Left lung (tissue), 10 donors: ENCODE results near the gene ARTN. TPM values are rescaled to one million over a fixed set of nuclear protein-coding genes. Genes with fewer than 3 reads are reported as not detected.

Experiments
- ATAC-seq: fragments of 200-7000 bp; cut with Tn5 transposase; one replicate; pipeline ENCODE4 v1.9.1; 2020; ENCODE audit warnings: moderate library complexity
- DNase-seq, 4 donors: peaks; one replicate each; pipeline ENCODE4 v3.0.0-alpha.2; 2013 to 2020
- H3K27ac ChIP-seq, 2 donors: fragments of 200-600 bp; sonication (generic) in 1 of 2; one replicate each; pipeline versions ENCODE4 v1.5.0 to v1.8.0; 2020 to 2021
- H3K27me3 ChIP-seq, 2 donors: fragments of 200-600 bp; sonication (generic) in 1 of 2; one replicate each; pipeline versions ENCODE4 v1.5.0 to v1.8.0; 2020 to 2021
- H3K36me3 ChIP-seq, 2 donors: fragments of 200-600 bp; sonication (generic) in 1 of 2; one replicate each; pipeline versions ENCODE4 v1.5.0 to v1.8.0; 2020 to 2021
- H3K4me1 ChIP-seq, 2 donors: fragments of 200-600 bp; one replicate each; pipeline ENCODE4 v1.8.0; 2021
- H3K4me3 ChIP-seq, 2 donors: fragments of 200-600 bp; sonication (generic) in 1 of 2; one replicate each; pipeline versions ENCODE4 v1.5.0 to v1.8.0; 2020 to 2021; ENCODE audit warnings: mild to moderate bottlenecking in 1 of 2
- H3K9me3 ChIP-seq, 2 donors: fragments of 200-600 bp; sonication (generic) in 1 of 2; one replicate each; pipeline versions ENCODE4 v1.5.0 to v1.8.0; 2020 to 2021
- CTCF ChIP-seq, 2 donors: fragments of 200-600 bp; sonication (generic) in 1 of 2; IDR thresholded peaks; one replicate each; pipeline versions ENCODE4 v1.5.0 to v1.8.0; 2021; ENCODE audit warnings: antibody characterized with exemption in 2 of 2
- intact Hi-C, 2 donors: fragments of 100-400 bp; cut with DNase I; formaldehyde crosslinking; loops; one replicate each; pipeline versions ENCODE4 v1.11.2 to v1.14.2; 2022
- polyA plus RNA-seq, 6 donors: library from polyadenylated mRNA; unstranded; fragments of 120-200 nt; gene quantifications; one replicate each; pipeline ENCODE4 v1.2.1, GENCODE V29; 2013; ENCODE audit not compliant: insufficient read length in 6 of 6
- total RNA-seq, 2 donors: library from RNA; stranded (reverse); fragmentation: NEBNext Ultra II Directional; extraction: Animal tissue kit (Norgen Biotek cat#: 25700); gene quantifications; one replicate each; pipeline ENCODE4 v1.2.1, GENCODE V29; 2021
- donor health status: DM: no; HTN: yes; CAD: no.
- donor health status: DM: no; HTN: no; CAD: no.

ARTN gene
- total and polyA plus RNA-seq, 8 donors, result 1.8 to 4.2 (median 2.5) TPM

GRCh38 chr1:43977376-43978263, 44.0 kb downstream of the ARTN start:
- ATAC-seq (no peak), DNase-seq (peak in 1 of 4 donors; percentile 41)
- no peak for TF ChIP-seq CTCF (IDR thresholded peaks at IDR 0.05)
- peaks cover 5 to 32% of the 10 kb centered on the region in 2 donors for H3K36me3 ChIP-seq
- peak overlapping the region in 1 of 2 donors; percentile 87 for H3K4me3 ChIP-seq
- H3K9me3 ChIP-seq, result no peaks in the 10 kb centered on the region
- H3K4me1 ChIP-seq, result peaks cover 36 to 74% of the 10 kb centered on the region in 2 donors
- no peaks in the 10 kb centered on the region for H3K27me3 ChIP-seq
- intact Hi-C loops, result no loop called here
- no peak overlapping the region for H3K27ac ChIP-seq

GRCh38 chr1:43978264-43978550, 44.6 kb downstream of the ARTN start:
- Histone ChIP-seq H3K27me3 (no peaks in the 10 kb centered on the region), H3K4me3 (peak overlapping the region in 1 of 2 donors; percentile 45), H3K36me3 (peaks cover 5 to 26% of the 10 kb centered on the region in 2 donors), H3K4me1 (peaks cover 36 to 80% of the 10 kb centered on the region in 2 donors), H3K27ac (no peak overlapping the region), H3K9me3 (no peaks in the 10 kb centered on the region)
- DNase-seq (no peak), ATAC-seq (no peak)
- intact Hi-C loops, result no loop called here
- no peak for TF ChIP-seq CTCF (IDR thresholded peaks at IDR 0.05)

GRCh38 chr1:43978551-43979260, 45.1 kb downstream of the ARTN start, which contains the start of gene B4GALT2:
TSS of gene B4GALT2 (plus strand) at chr1:43979210. CDS start at chr1:43981161, 1,951 bp downstream.
- Histone ChIP-seq H3K4me1 (peaks cover 36 to 81% of the 10 kb centered on the region in 2 donors), H3K36me3 (peaks cover 5 to 25% of the 10 kb centered on the region in 2 donors), H3K27me3 (no peaks in the 10 kb centered on the region), H3K4me3 (peak within 1 kb of the TSS; percentile 43 to 63), H3K9me3 (no peaks in the 10 kb centered on the region), H3K27ac (peak within 1 kb of the TSS; percentile 39 to 70)
- TF ChIP-seq CTCF (IDR thresholded peaks at IDR 0.05), result no peak
- peak in 3 of 4 donors; percentile 34 to 88 (median 48) for DNase-seq
- no peak for ATAC-seq
- intact Hi-C loops, result no loop called here

GRCh38 chr1:43979261-43979527, 45.6 kb downstream of the ARTN start:
- H3K36me3 ChIP-seq, result peaks cover 5 to 26% of the 10 kb centered on the region in 2 donors
- ATAC-seq (no peak), DNase-seq (no peak)
- intact Hi-C loops, result no loop called here
- TF ChIP-seq CTCF (IDR thresholded peaks at IDR 0.05), result no peak
- no peaks in the 10 kb centered on the region for H3K27me3 ChIP-seq
- H3K4me3 ChIP-seq, result peak overlapping the region; percentile 43 to 63
- peak overlapping the region; percentile 39 to 70 for H3K27ac ChIP-seq
- peaks cover 34 to 76% of the 10 kb centered on the region in 2 donors for H3K4me1 ChIP-seq
- no peaks in the 10 kb centered on the region for H3K9me3 ChIP-seq
